Measurements from ENCODE around the gene TCERG1L.
"Not testable (repeated sequence)": the region's sequence is repeated elsewhere in the genome, so short reads cannot be mapped to it uniquely, and the experiment has no call there.

Gene TCERG1L

GRCh38 chr10:131311661-131312477 is at the start of gene TCERG1L:
TCERG1L (minus strand) TSS chr10:131311721; CDS start chr10:131311635, 86 bp downstream.
- DNase-seq (ENCODE audit: insufficient read length, low spot score) = no peak
- FAIRE-seq = no peak

- DNase-seq (ENCODE audit: insufficient read length, low spot score) (no peak), FAIRE-seq (no peak)
Measured at GRCh38 chr10:131358741-131359442, 47.4 kb upstream of the TCERG1L start.

GRCh38 chr10:131356442-131356841 is 44.9 kb upstream of the TCERG1L start:
- no peak for FAIRE-seq

GRCh38 chr10:131355881-131356280 is 44.4 kb upstream of the TCERG1L start:
- no peak for FAIRE-seq
- no peak for DNase-seq (ENCODE audit: insufficient read length, low spot score)

More at GRCh38 chr10:131356442-131356841, 44.9 kb upstream of the TCERG1L start:
- no peak for DNase-seq (ENCODE audit: insufficient read length, low spot score)

- no peak for DNase-seq (ENCODE audit: insufficient read length, low spot score)
- FAIRE-seq = no peak
Measured at GRCh38 chr10:131355056-131355455, 43.5 kb upstream of the TCERG1L start.

GRCh38 chr10:131354380-131354779 is 42.9 kb upstream of the TCERG1L start:
- DNase-seq (ENCODE audit: insufficient read length, low spot score) (no peak), FAIRE-seq (no peak)

- DNase-seq (ENCODE audit: insufficient read length, low spot score) (no peak), FAIRE-seq (no peak)
Measured at GRCh38 chr10:131352765-131353290, 41.3 kb upstream of the TCERG1L start.

GRCh38 chr10:131350660-131351059 is 39.1 kb upstream of the TCERG1L start:
- DNase-seq (ENCODE audit: insufficient read length, low spot score) (no peak), FAIRE-seq (no peak)

GRCh38 chr10:131350245-131350644 is 38.7 kb upstream of the TCERG1L start:
- DNase-seq (ENCODE audit: insufficient read length, low spot score) = no peak
- no peak for FAIRE-seq

GRCh38 chr10:131346456-131346855 is 34.9 kb upstream of the TCERG1L start:
- FAIRE-seq = no peak
- no peak for DNase-seq (ENCODE audit: insufficient read length, low spot score)

GRCh38 chr10:131345691-131346090 is 34.2 kb upstream of the TCERG1L start:
- no peak for DNase-seq (ENCODE audit: insufficient read length, low spot score)
- FAIRE-seq = no peak

- DNase-seq (ENCODE audit: insufficient read length, low spot score) (no peak), FAIRE-seq (no peak)
Measured at GRCh38 chr10:131344747-131345146, 33.2 kb upstream of the TCERG1L start.

- DNase-seq (ENCODE audit: insufficient read length, low spot score) (no peak), FAIRE-seq (no peak)
Measured at GRCh38 chr10:131337741-131338140, 26.2 kb upstream of the TCERG1L start.

- DNase-seq (ENCODE audit: insufficient read length, low spot score) (no peak), FAIRE-seq (no peak)
Measured at GRCh38 chr10:131332821-131333220, 21.3 kb upstream of the TCERG1L start.

- FAIRE-seq (no peak), DNase-seq (ENCODE audit: insufficient read length, low spot score) (no peak)
Measured at GRCh38 chr10:131323880-131324279, 12.4 kb upstream of the TCERG1L start.

GRCh38 chr10:131323025-131323424 is 11.5 kb upstream of the TCERG1L start:
- DNase-seq (ENCODE audit: insufficient read length, low spot score) = no peak
- FAIRE-seq = no peak

- not testable (repeated sequence) for FAIRE-seq; DNase-seq (ENCODE audit: insufficient read length, low spot score)
Measured at GRCh38 chr10:131322575-131322974, 11.1 kb upstream of the TCERG1L start.

GRCh38 chr10:131320860-131321604 is 9.5 kb upstream of the TCERG1L start:
- DNase-seq (ENCODE audit: insufficient read length, low spot score) (no peak), FAIRE-seq (no peak)

- no peak for DNase-seq (ENCODE audit: insufficient read length, low spot score)
- no peak for FAIRE-seq
Measured at GRCh38 chr10:131318814-131319213, 7.3 kb upstream of the TCERG1L start.

- DNase-seq (ENCODE audit: insufficient read length, low spot score) = no peak
- no peak for FAIRE-seq
Measured at GRCh38 chr10:131318291-131318690, 6.8 kb upstream of the TCERG1L start.
